ENCODE measurements around the gene LYZ. TPM values are rescaled to one million over a fixed set of nuclear protein-coding genes. Genes with fewer than 3 reads are reported as not detected.
A peak's percentile ranks its signal among the peaks of the same experiment; 100 is the strongest.

Gene LYZ
- total RNA-seq, 1 donor: 8.3 TPM

- Histone ChIP-seq H4K20me1 (ENCODE audit: insufficient read depth, low read length) (no peaks in the 10 kb centered on the region), H3K79me2 (ENCODE audit: insufficient read depth, low read length) (no peaks in the 10 kb centered on the region), H3K36me3 (ENCODE audit: insufficient read depth, low read length) (no peaks in the 10 kb centered on the region), H3K4me2 (ENCODE audit: insufficient read depth, low read length) (no peak overlapping the region), H3K4me3 (ENCODE audit: insufficient read depth, low read length) (no peak overlapping the region), H3K9me3 (ENCODE audit: low read depth, low read length) (no peaks in the 10 kb centered on the region), H3K4me1 (ENCODE audit: insufficient read depth, low read length) (peaks cover 4% of the 10 kb centered on the region), H2AFZ (ENCODE audit: low read length) (no peak overlapping the region), H3K27me3 (ENCODE audit: insufficient read depth, low read length) (peaks cover 49% of the 10 kb centered on the region), H3K27ac (ENCODE audit: low read depth, low read length) (no peak overlapping the region)
- TF ChIP-seq, protein P1, sequence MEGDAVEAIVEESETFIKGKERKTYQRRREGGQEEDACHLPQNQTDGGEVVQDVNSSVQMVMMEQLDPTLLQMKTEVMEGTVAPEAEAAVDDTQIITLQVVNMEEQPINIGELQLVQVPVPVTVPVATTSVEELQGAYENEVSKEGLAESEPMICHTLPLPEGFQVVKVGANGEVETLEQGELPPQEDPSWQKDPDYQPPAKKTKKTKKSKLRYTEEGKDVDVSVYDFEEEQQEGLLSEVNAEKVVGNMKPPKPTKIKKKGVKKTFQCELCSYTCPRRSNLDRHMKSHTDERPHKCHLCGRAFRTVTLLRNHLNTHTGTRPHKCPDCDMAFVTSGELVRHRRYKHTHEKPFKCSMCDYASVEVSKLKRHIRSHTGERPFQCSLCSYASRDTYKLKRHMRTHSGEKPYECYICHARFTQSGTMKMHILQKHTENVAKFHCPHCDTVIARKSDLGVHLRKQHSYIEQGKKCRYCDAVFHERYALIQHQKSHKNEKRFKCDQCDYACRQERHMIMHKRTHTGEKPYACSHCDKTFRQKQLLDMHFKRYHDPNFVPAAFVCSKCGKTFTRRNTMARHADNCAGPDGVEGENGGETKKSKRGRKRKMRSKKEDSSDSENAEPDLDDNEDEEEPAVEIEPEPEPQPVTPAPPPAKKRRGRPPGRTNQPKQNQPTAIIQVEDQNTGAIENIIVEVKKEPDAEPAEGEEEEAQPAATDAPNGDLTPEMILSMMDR (IDR thresholded peaks at IDR 0.05; ENCODE audit: extremely low read depth, low read depth, low read length): no peak
- no peak for DNase-seq (ENCODE audit: insufficient read length, low spot score, missing footprints)
Observed at GRCh38 chr12:69332815-69333358, 15.3 kb upstream of the LYZ start.

- Histone ChIP-seq H3K4me3 (ENCODE audit: insufficient read depth, low read length) (no peak overlapping the region), H3K27me3 (ENCODE audit: insufficient read depth, low read length) (peaks cover 36% of the 10 kb centered on the region), H2AFZ (ENCODE audit: low read length) (no peak overlapping the region), H3K27ac (ENCODE audit: low read depth, low read length) (no peak overlapping the region), H3K79me2 (ENCODE audit: insufficient read depth, low read length) (no peaks in the 10 kb centered on the region), H3K9me3 (ENCODE audit: low read depth, low read length) (no peaks in the 10 kb centered on the region), H3K36me3 (ENCODE audit: insufficient read depth, low read length) (no peaks in the 10 kb centered on the region), H4K20me1 (ENCODE audit: insufficient read depth, low read length) (no peaks in the 10 kb centered on the region), H3K4me2 (ENCODE audit: insufficient read depth, low read length) (no peak overlapping the region), H3K4me1 (ENCODE audit: insufficient read depth, low read length) (peaks cover 4% of the 10 kb centered on the region)
- no peak for DNase-seq (ENCODE audit: insufficient read length, low spot score, missing footprints)
- TF ChIP-seq, protein P1 (IDR thresholded peaks at IDR 0.05; ENCODE audit: extremely low read depth, low read depth, low read length): no peak
Observed at GRCh38 chr12:69334158-69334557, 14.0 kb upstream of the LYZ start.

DNA sequence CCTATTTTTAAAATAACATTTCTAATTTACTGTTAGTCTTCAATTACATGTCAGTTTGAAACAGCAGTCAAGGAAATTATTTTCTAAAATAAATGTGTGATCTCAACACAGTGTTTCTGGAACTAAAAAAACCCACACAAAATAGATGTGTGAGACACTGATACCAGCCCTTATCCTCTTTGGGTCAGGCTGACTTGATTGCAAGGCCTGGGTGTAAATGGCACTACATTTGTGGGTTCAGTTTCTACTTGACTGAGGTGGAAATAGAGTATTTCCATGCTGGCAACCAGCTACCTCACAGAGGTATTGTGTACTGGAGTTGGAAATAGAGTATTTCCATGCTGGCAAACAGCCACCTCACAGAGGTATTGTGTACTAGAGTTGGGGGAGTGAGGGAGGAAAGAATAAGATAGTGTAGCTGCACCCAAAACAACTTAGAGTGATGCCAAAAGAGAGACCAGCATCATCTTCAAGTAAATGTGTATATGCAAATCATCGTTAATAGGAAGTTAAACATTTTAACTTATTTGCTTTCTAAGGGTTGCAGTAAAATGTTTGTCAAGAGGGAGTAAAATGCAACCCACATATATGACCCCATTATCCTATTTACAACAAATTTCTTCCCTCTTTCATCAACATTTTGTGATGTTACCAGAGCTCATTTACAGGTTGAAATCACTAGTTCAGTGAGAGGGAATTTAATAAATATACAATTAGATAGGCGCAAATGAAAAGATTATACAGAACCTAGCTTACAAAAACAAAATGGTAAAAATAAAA, 10.7 kb upstream of the LYZ start:
- Histone ChIP-seq H3K36me3 (ENCODE audit: insufficient read depth, low read length) (no peaks in the 10 kb centered on the region), H3K4me2 (ENCODE audit: insufficient read depth, low read length) (no peak overlapping the region), H3K79me2 (ENCODE audit: insufficient read depth, low read length) (no peaks in the 10 kb centered on the region), H3K4me3 (ENCODE audit: insufficient read depth, low read length) (no peak overlapping the region), H4K20me1 (ENCODE audit: insufficient read depth, low read length) (no peaks in the 10 kb centered on the region), H3K27ac (ENCODE audit: low read depth, low read length) (no peak overlapping the region), H3K4me1 (ENCODE audit: insufficient read depth, low read length) (no peaks in the 10 kb centered on the region), H2AFZ (ENCODE audit: low read length) (no peak overlapping the region), H3K27me3 (ENCODE audit: insufficient read depth, low read length) (peaks cover 17% of the 10 kb centered on the region), H3K9me3 (ENCODE audit: low read depth, low read length) (no peaks in the 10 kb centered on the region)
- no peak for DNase-seq (ENCODE audit: insufficient read length, low spot score, missing footprints)
- TF ChIP-seq, protein P1 (IDR thresholded peaks at IDR 0.05; ENCODE audit: extremely low read depth, low read depth, low read length): no peak

- H2AFZ ChIP-seq (ENCODE audit: low read length): no peak overlapping the region
- no peaks in the 10 kb centered on the region for H4K20me1 ChIP-seq (ENCODE audit: insufficient read depth, low read length)
- peaks cover 22% of the 10 kb centered on the region for H3K27me3 ChIP-seq (ENCODE audit: insufficient read depth, low read length)
- no peak overlapping the region for H3K4me2 ChIP-seq (ENCODE audit: insufficient read depth, low read length)
- H3K4me1 ChIP-seq (ENCODE audit: insufficient read depth, low read length): no peaks in the 10 kb centered on the region
- TF ChIP-seq, protein P1 (IDR thresholded peaks at IDR 0.05; ENCODE audit: extremely low read depth, low read depth, low read length): no peak
- H3K36me3 ChIP-seq (ENCODE audit: insufficient read depth, low read length): no peaks in the 10 kb centered on the region
- no peaks in the 10 kb centered on the region for H3K79me2 ChIP-seq (ENCODE audit: insufficient read depth, low read length)
- H3K9me3 ChIP-seq (ENCODE audit: low read depth, low read length): no peaks in the 10 kb centered on the region
- H3K27ac ChIP-seq (ENCODE audit: low read depth, low read length): no peak overlapping the region
- no peak overlapping the region for H3K4me3 ChIP-seq (ENCODE audit: insufficient read depth, low read length)
- peak; percentile 25 for DNase-seq (ENCODE audit: insufficient read length, low spot score, missing footprints)
Observed at GRCh38 chr12:69338120-69338859, 9.9 kb upstream of the LYZ start.
